H1 (cell line): ENCODE results near the gene CWC15. TPM values are rescaled to one million over a fixed set of nuclear protein-coding genes. Genes with fewer than 3 reads are reported as not detected.
"Not testable (repeated sequence)": the region's sequence is repeated elsewhere in the genome, so short reads cannot be mapped to it uniquely, and the experiment has no call there.

Experiments used
- CTCF ChIA-PET: fragments of 300-600 bp; sonication (Branson Sonifier 250); formaldehyde crosslinking; loops from one replicate; lab custom pipeline; 2021; ENCODE audit not compliant: partially characterized antibody; lab: Charles Lee
- POLR2A ChIA-PET: fragments of 300-600 bp; sonication (Branson Sonifier 250); formaldehyde crosslinking; loops from one replicate; lab custom pipeline; 2021; ENCODE audit warnings: inconsistent platforms; ENCODE audit not compliant: partially characterized antibody; lab: Charles Lee
- DNase-seq, 2 experiments: peaks; one replicate each; pipeline versions ENCODE4 v3.0.0 to v3.0.0-alpha.2; 2010 to 2022; ENCODE audit warnings: low spot score in 2 of 2, low read depth in 1 of 2, mixed read lengths in 1 of 2
- FAIRE-seq: peaks from 2 replicates; lab custom pipeline; 2011; peaks lifted over from hg19 to GRCh38; lab: Jason Lieb, UNC
- H2AFZ ChIP-seq: 2 replicates; pipeline ENCODE4 v1.8.1; 2012; ENCODE audit warnings: low read length, inconsistent platforms
- H2AK5ac ChIP-seq: 2 replicates; pipeline ENCODE4 v1.6.1; 2013; ENCODE audit warnings: low read depth, low read length
- H2BK120ac ChIP-seq: replicated peaks from 2 replicates; pipeline ENCODE3; 2013; ENCODE audit warnings: low read depth, low read length, inconsistent platforms
- H2BK12ac ChIP-seq: 2 replicates; pipeline ENCODE4 v1.6.1; 2013; ENCODE audit warnings: low read depth, low read length
- H2BK15ac ChIP-seq: 2 replicates; pipeline ENCODE4 v1.6.1; 2013; ENCODE audit warnings: low read length
- H2BK20ac ChIP-seq: 2 replicates; pipeline ENCODE4 v1.6.1; 2013; ENCODE audit warnings: low read length
- H2BK5ac ChIP-seq: 2 replicates; pipeline ENCODE4 v1.6.1; 2013; ENCODE audit warnings: low read depth, low read length
- H3K14ac ChIP-seq: 2 replicates; pipeline ENCODE4 v1.6.1; 2013; ENCODE audit warnings: inconsistent platforms; ENCODE audit not compliant: insufficient read length
- H3K18ac ChIP-seq: 2 replicates; pipeline ENCODE4 v1.6.1; 2013; ENCODE audit warnings: low read length; ENCODE audit errors: extremely low read depth
- H3K23ac ChIP-seq: 2 replicates; pipeline ENCODE4 v1.6.1; 2013; ENCODE audit warnings: inconsistent platforms; ENCODE audit not compliant: insufficient read length
- H3K23me2 ChIP-seq: 2 replicates; pipeline ENCODE4 v1.6.1; 2013; ENCODE audit warnings: low read depth, low read length
- H3K27ac ChIP-seq: 2 replicates; pipeline ENCODE4 v1.6.1; 2011; ENCODE audit warnings: low read depth, low read length, inconsistent platforms
- H3K27me3 ChIP-seq, 4 experiments: replicated peaks in 1 of 4; 1 replicate in 1 of 4; 2 replicates in 3 of 4; pipeline versions ENCODE4 v1.6.1 to v1.8.1; 2011 to 2013; ENCODE audit warnings: low read length in 3 of 4, mild to moderate bottlenecking in 3 of 4, inconsistent platforms in 2 of 4, mixed read lengths in 2 of 4, moderate library complexity in 1 of 4; ENCODE audit not compliant: control insufficient read depth in 3 of 4, insufficient read depth in 3 of 4; ENCODE audit errors: extremely low read depth in 1 of 4
- H3K36me3 ChIP-seq, 4 experiments: 2 replicates each; pipeline versions ENCODE4 v1.6.1 to v1.8.1; 2011 to 2013; ENCODE audit warnings: mild to moderate bottlenecking in 4 of 4, low read length in 3 of 4, moderate library complexity in 2 of 4, control low read depth in 1 of 4, inconsistent platforms in 1 of 4; ENCODE audit not compliant: insufficient read depth in 4 of 4, control insufficient read depth in 2 of 4
- H3K4ac ChIP-seq: replicated peaks from 2 replicates; pipeline ENCODE3; 2013; ENCODE audit warnings: low read length, low read depth, mixed read lengths, inconsistent platforms; ENCODE audit not compliant: insufficient read length
- H3K4me1 ChIP-seq, 4 experiments: replicated peaks in 1 of 4; 1 replicate in 1 of 4; 2 replicates in 3 of 4; pipeline versions ENCODE4 v1.6.1 to v1.8.1; 2011 to 2013; ENCODE audit warnings: low read length in 3 of 4, inconsistent platforms in 2 of 4, mixed read lengths in 1 of 4; ENCODE audit not compliant: insufficient read depth in 4 of 4, control insufficient read depth in 3 of 4
- H3K4me2 ChIP-seq, 2 experiments: 2 replicates each; pipeline versions ENCODE4 v1.6.1 to v1.8.1; 2011 to 2013; ENCODE audit warnings: low read depth in 2 of 2, low read length in 2 of 2, control low read depth in 1 of 2, inconsistent platforms in 1 of 2, mild to moderate bottlenecking in 1 of 2; ENCODE audit not compliant: insufficient read depth in 1 of 2
- H3K4me3 ChIP-seq, 4 experiments: fragments of 200-600, 300-600 bp in 1 of 4; sonication (generic), shearing (Covaris generic), sonication (Bioruptor Twin) in 1 of 4; 2 replicates each; pipeline versions ENCODE4 v1.5.1 to v1.8.1; 2011 to 2016; ENCODE audit warnings: low read length in 4 of 4, low read depth in 3 of 4, control low read depth in 2 of 4, inconsistent platforms in 2 of 4, mild to moderate bottlenecking in 2 of 4, mixed read lengths in 1 of 4, moderate library complexity in 1 of 4; ENCODE audit not compliant: insufficient read depth in 2 of 4; ENCODE audit errors: extremely low read depth in 1 of 4
- H3K56ac ChIP-seq: replicated peaks from 2 replicates; pipeline ENCODE3; 2013; ENCODE audit warnings: low read depth, mild to moderate bottlenecking, mixed read lengths, low read length, inconsistent platforms; ENCODE audit not compliant: insufficient read length
- H3K79me1 ChIP-seq: 2 replicates; pipeline ENCODE4 v1.6.1; 2013; ENCODE audit warnings: low read depth, low read length, control low read depth
- H3K79me2 ChIP-seq, 2 experiments: 2 replicates each; pipeline versions ENCODE4 v1.6.1 to v1.8.1; 2012 to 2013; ENCODE audit warnings: low read length in 2 of 2, mild to moderate bottlenecking in 2 of 2, inconsistent platforms in 1 of 2; ENCODE audit not compliant: insufficient read depth in 2 of 2, control insufficient read depth in 1 of 2
- H3K9ac ChIP-seq, 4 experiments: replicated peaks in 1 of 4; 1 replicate in 1 of 4; 2 replicates in 3 of 4; pipeline versions ENCODE4 v1.6.1 to v1.8.1; 2011 to 2013; ENCODE audit warnings: low read depth in 3 of 4, low read length in 3 of 4, control low read depth in 2 of 4, mild to moderate bottlenecking in 2 of 4, moderate library complexity in 2 of 4, inconsistent platforms in 1 of 4; ENCODE audit errors: extremely low read depth in 1 of 4
- H3K9me3 ChIP-seq, 2 experiments: 2 replicates each; pipeline versions ENCODE4 v1.6.1 to v1.8.1; 2012 to 2013; ENCODE audit warnings: mild to moderate bottlenecking in 2 of 2, moderate library complexity in 2 of 2, control low read depth in 1 of 2, inconsistent platforms in 1 of 2, low read depth in 1 of 2, low read length in 1 of 2, mixed read lengths in 1 of 2; ENCODE audit not compliant: insufficient read depth in 2 of 2
- H4K20me1 ChIP-seq, 2 experiments: replicated peaks in 1 of 2; 2 replicates each; pipeline versions ENCODE3 to v1.8.1; 2011 to 2013; ENCODE audit warnings: inconsistent platforms in 2 of 2, low read length in 2 of 2, mild to moderate bottlenecking in 1 of 2; ENCODE audit not compliant: insufficient read depth in 2 of 2, control insufficient read depth in 1 of 2
- H4K5ac ChIP-seq: 2 replicates; pipeline ENCODE4 v1.6.1; 2013; ENCODE audit warnings: low read length, low read depth, mixed read lengths, inconsistent platforms; ENCODE audit not compliant: insufficient read length
- H4K8ac ChIP-seq: 2 replicates; pipeline ENCODE4 v1.8.0; 2013; ENCODE audit warnings: mild to moderate bottlenecking, moderate library complexity, low read length, inconsistent platforms; ENCODE audit not compliant: insufficient read depth; ENCODE audit errors: extremely low read depth
- H4K91ac ChIP-seq: replicated peaks from 2 replicates; pipeline ENCODE3; 2013; ENCODE audit warnings: low read length, mixed read lengths, inconsistent platforms; ENCODE audit not compliant: insufficient read length
- CHD2 ChIP-seq: IDR thresholded peaks from 2 replicates; pipeline ENCODE4 v1.6.1; 2012; ENCODE audit warnings: low read length, improper control_type of control experiment
- EP300 ChIP-seq, 2 experiments: IDR thresholded peaks; 1 replicate in 1 of 2; 2 replicates in 1 of 2; pipeline ENCODE4 v1.6.1; 2011 to 2012; ENCODE audit warnings: low read depth in 2 of 2, low read length in 2 of 2, mild to moderate bottlenecking in 2 of 2, borderline replicate concordance in 1 of 2, inconsistent platforms in 1 of 2, moderate library complexity in 1 of 2
- MAFK ChIP-seq: IDR thresholded peaks from 2 replicates; pipeline ENCODE4 v1.6.1; 2012; ENCODE audit warnings: low read depth, mild to moderate bottlenecking, improper control_type of control experiment, low read length
- WGBS, 2 experiments: shearing (Covaris generic) in 1 of 2; methylation state at CpG; one replicate each; pipeline versions ENCODE4 v1.1.6 to v1.1.7; 2013 to 2015; ENCODE audit warnings: low lambda C conversion rate in 2 of 2, mixed read lengths in 2 of 2, inconsistent platforms in 1 of 2, low coverage in 1 of 2, missing lambda C conversion rate in 1 of 2; ENCODE audit not compliant: insufficient replicate concordance in 2 of 2, insufficient coverage in 1 of 2, insufficient read length in 1 of 2; ENCODE audit errors: extremely low coverage in 1 of 2, missing lambda C conversion rate in 1 of 2; 5-methylcytosine and 5-hydroxymethylcytosine counted together
- polyA plus RNA-seq, 7 experiments: library from polyadenylated mRNA; depleted of rRNA in 3 of 7; stranded (reverse) in 5 of 7; unstranded in 2 of 7; fragments of >200 nt in 5 of 7; fragments of 200-250 nt in 2 of 7; gene quantifications; 1 replicate in 5 of 7; 2 replicates in 1 of 7; 4 replicates in 1 of 7; pipeline versions ENCODE4 v1.2.1 to v1.2.3, GENCODE V29; 2011 to 2013; ENCODE audit warnings: missing spikeins in 2 of 7, mixed read lengths in 2 of 7
- total RNA-seq: library from RNA; stranded (reverse); fragmentation: NEBNext Ultra II Directional; extraction: Animal tissue kit (Norgen Biotek cat#: 25700); gene quantifications from 2 replicates; pipeline ENCODE4 v1.2.1, GENCODE V29; 2021

CWC15 gene
- total and polyA plus RNA-seq, 2 of the 8 experiments (the other 6 are each of a cell fraction or from before 2014, with no cell fraction given) = 15.7 to 59.4 TPM

DNA sequence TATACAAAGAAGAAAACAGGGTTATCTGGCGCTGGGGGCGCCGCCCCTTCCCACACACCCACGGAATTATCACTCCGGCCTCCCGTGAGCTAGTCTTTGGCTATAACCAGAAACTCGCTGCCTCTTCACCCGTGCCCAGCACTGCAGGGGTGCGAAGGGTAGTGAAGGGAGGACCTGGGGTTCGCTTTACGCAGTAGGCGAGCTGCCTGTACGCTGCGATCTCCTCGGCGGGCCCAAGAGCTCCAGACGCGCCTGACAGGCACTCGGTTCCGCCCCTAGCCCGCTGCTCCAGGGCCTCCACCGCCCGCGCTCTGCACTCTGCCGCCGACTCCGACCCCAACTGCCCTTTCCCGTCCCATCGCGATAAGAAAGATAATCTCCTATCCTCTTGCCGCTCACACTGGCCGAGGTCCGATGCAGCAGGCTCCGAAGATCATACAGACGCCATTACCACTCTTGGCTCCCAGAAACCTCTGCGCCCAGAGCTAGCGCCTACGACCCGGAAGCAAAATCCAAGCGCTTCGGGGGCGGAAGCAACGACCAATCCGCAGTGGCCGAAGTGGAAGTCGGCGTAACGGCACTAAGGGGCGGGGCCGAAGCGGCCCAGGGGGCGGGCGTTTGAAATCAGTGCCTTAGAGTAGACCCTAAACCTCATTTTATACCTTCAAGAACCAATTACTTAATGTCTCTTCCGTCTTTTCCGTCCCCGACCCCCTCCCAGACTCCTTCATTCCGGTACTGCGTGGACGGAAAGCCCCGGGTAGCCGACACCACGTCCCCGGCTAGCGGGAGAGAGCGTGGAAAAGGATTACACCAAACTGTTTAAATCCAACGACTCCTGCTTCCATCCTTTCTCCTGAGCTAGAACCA lies at the start of gene CWC15, which contains the start of gene KDM4D (continued):
- TF ChIP-seq MAFK (no peak), EP300 (IDR thresholded peaks at IDR 0.05; ENCODE audit: borderline replicate concordance in 1 of 2, low read depth in 2 of 2, low read length in 2 of 2) (no peak), CHD2 (peak; percentile 82)

DNA sequence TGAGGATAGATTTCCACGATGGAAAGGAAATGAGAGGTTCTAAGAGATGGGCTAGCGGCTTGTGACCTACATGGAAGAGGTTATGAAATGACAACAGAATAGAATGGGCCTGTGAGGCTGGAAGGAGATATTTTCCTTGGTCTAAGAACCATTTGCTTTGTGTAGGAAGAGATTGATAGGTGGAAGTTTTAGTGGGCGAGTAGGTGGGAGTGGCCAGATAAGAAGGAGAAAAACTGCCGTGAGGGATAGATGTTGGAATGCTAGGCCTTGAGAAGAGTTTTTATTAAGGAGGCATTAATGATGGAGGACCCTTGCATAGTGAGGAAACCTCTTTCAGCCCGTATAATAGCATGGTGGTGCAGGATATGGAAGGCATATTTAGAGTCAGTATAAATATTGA lies 48.1 kb upstream of the CWC15 start:
- DNase-seq, H3K56ac ChIP-seq, FAIRE-seq, H3K79me1 ChIP-seq, H3K14ac ChIP-seq, CTCF ChIA-PET, H2BK15ac ChIP-seq, H3K9me3 ChIP-seq, H3K27ac ChIP-seq, H2BK12ac ChIP-seq, H2AK5ac ChIP-seq, H2AFZ ChIP-seq, H3K4me1 ChIP-seq, H3K27me3 ChIP-seq, POLR2A ChIA-PET, H2BK20ac ChIP-seq, H3K36me3 ChIP-seq, H3K9ac ChIP-seq, H4K8ac ChIP-seq, H3K4ac ChIP-seq, H4K91ac ChIP-seq, H3K18ac ChIP-seq, H4K5ac ChIP-seq, H3K4me2 ChIP-seq, H3K23me2 ChIP-seq, H3K79me2 ChIP-seq, H2BK120ac ChIP-seq, H2BK5ac ChIP-seq, H3K4me3 ChIP-seq, H4K20me1 ChIP-seq, H3K23ac ChIP-seq: not testable (repeated sequence)
- WGBS, 2 experiments = 91% methylated on average over 5 of the region's 5 CpGs; no CpG with 5 or more reads in 1 of the 2 experiments
